Fibroblast of lung (primary cell): Measurements from ENCODE around the gene PRR3. TPM values are rescaled to one million over a fixed set of nuclear protein-coding genes. Genes with fewer than 3 reads are reported as not detected.
"Not testable (repeated sequence)": the region's sequence is repeated elsewhere in the genome, so short reads cannot be mapped to it uniquely, and the experiment has no call there.

Experiments used
- DNase-seq, 2 donors: peaks; one replicate each; pipeline versions ENCODE4 v3.0.0 to v3.0.0-alpha.2; 2010; ENCODE audit warnings: low read depth in 2 of 2
- H2AFZ ChIP-seq: 2 replicates; pipeline ENCODE4 v1.5.1; 2012; ENCODE audit warnings: low read length, control low read depth, inconsistent platforms
- H3K27ac ChIP-seq: 2 replicates; pipeline ENCODE4 v1.5.1; 2011; ENCODE audit warnings: low read length, control low read depth; ENCODE audit not compliant: insufficient read depth
- H3K27me3 ChIP-seq: 2 replicates; pipeline ENCODE4 v1.5.1; 2011; ENCODE audit warnings: mild to moderate bottlenecking, low read length; ENCODE audit not compliant: control insufficient read depth, insufficient read depth
- H3K36me3 ChIP-seq: 2 replicates; pipeline ENCODE4 v1.5.1; 2011; ENCODE audit warnings: low read length; ENCODE audit not compliant: control insufficient read depth, insufficient read depth
- H3K4me1 ChIP-seq: 2 replicates; pipeline ENCODE4 v1.5.1; 2011; ENCODE audit warnings: low read length; ENCODE audit not compliant: control insufficient read depth, insufficient read depth; ENCODE audit errors: extremely low read depth
- H3K4me2 ChIP-seq: 2 replicates; pipeline ENCODE4 v1.5.1; 2011; ENCODE audit warnings: low read length, control low read depth; ENCODE audit not compliant: insufficient read depth; ENCODE audit errors: extremely low read depth
- H3K4me3 ChIP-seq, 4 experiments: fragments of 200-600 bp in 1 of 4; sonication (generic) in 1 of 4; replicated peaks in 1 of 4; 2 replicates each; pipeline ENCODE4 v1.5.1; 2011 to 2016; ENCODE audit warnings: low read length in 4 of 4, low read depth in 3 of 4, mild to moderate bottlenecking in 3 of 4, control low read depth in 2 of 4, inconsistent platforms in 1 of 4, mixed read lengths in 1 of 4; ENCODE audit not compliant: insufficient read depth in 1 of 4; ENCODE audit errors: control extremely low read depth in 1 of 4
- H3K79me2 ChIP-seq: 2 replicates; pipeline ENCODE4 v1.5.1; 2012; ENCODE audit warnings: mild to moderate bottlenecking, low read length, inconsistent platforms; ENCODE audit not compliant: control insufficient read depth, insufficient read depth
- H3K9ac ChIP-seq: 2 replicates; pipeline ENCODE4 v1.5.1; 2011; ENCODE audit warnings: mild to moderate bottlenecking, low read length, control low read depth; ENCODE audit not compliant: insufficient read depth
- H3K9me3 ChIP-seq: 2 replicates; pipeline ENCODE4 v1.5.1; 2012; ENCODE audit warnings: low read depth, low read length; ENCODE audit not compliant: control insufficient read depth, insufficient read depth
- H4K20me1 ChIP-seq: 2 replicates; pipeline ENCODE4 v1.5.1; 2011; ENCODE audit warnings: low read length; ENCODE audit not compliant: control insufficient read depth, insufficient read depth; ENCODE audit errors: extremely low read depth
- EZH2 ChIP-seq: IDR thresholded peaks from 2 replicates; pipeline ENCODE4 v1.5.1; 2012; ENCODE audit warnings: low read length, control low read depth, mild to moderate bottlenecking; ENCODE audit errors: missing control alignments
- polyA plus RNA-seq, 2 donors: library from polyadenylated mRNA; depleted of rRNA in 1 of 2; stranded (reverse) in 1 of 2; unstranded in 1 of 2; fragments of >200 nt; gene quantifications; 2 replicates each; pipeline ENCODE4 v1.2.1, GENCODE V29; 2011 to 2012; ENCODE audit warnings: missing spikeins in 1 of 2
- total RNA-seq: library from RNA; depleted of rRNA; stranded (reverse); fragments of >200 nt; gene quantifications from 2 replicates; pipeline ENCODE4 v1.2.1, GENCODE V29; 2014
- TF ChIP-seq, protein P1 (sequence below), 2 donors: IDR thresholded peaks in 1 of 2; conservative IDR thresholded peaks in 1 of 2; 1 replicate in 1 of 2; 2 replicates in 1 of 2; pipeline ENCODE4 v1.5.1; 2011 to 2012; ENCODE audit warnings: low read length in 2 of 2, control low read depth in 1 of 2, inconsistent platforms in 1 of 2, low read depth in 1 of 2, mild to moderate bottlenecking in 1 of 2

The PRR3 gene
- total and polyA plus RNA-seq, 2 donors (not counting 1 experiment from before 2014, with no cell fraction given) = 6.6 to 19.0 TPM

DNA sequence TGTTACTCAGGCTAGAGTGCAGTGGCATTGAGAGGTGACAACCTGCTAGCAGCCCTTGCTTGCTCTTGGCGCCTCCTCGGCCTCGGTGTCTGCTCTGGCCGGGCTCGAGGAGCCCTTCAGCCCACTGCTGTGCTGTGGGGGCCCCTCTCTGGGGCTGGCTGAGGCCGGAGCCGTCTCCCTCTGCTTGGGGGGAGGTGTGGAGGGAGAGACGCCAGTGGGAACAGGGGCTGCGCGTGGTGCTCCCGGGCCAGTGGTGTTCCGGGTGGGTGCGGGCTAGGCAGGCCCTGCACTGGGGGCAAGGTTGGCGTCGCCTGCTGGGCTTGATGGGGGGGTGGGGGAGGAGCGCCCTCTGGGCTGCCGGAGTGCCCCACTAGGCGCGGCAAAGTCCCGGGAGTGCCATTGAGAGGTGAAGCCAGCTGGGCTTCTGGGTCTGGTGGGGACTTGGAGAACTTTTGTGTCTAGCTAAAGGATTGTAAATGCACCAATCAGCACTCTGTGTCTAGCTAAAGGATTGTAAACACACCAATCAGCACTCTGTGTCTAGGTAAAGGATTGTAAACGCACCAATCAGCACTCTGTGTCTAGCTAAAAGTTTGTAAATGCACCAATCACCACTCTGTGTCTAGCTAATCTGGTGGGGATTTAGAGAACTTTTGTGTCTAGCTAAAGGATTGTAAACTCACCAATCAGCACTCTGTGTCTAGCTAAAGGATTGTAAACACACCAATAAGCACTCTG is 39.2 kb upstream of the PRR3 start:
- not testable (repeated sequence) for H3K9ac ChIP-seq, H3K27ac ChIP-seq, H3K9me3 ChIP-seq, H3K4me2 ChIP-seq, H3K79me2 ChIP-seq, H3K4me3 ChIP-seq, H4K20me1 ChIP-seq, H2AFZ ChIP-seq, H3K4me1 ChIP-seq, DNase-seq, H3K27me3 ChIP-seq, H3K36me3 ChIP-seq

DNA sequence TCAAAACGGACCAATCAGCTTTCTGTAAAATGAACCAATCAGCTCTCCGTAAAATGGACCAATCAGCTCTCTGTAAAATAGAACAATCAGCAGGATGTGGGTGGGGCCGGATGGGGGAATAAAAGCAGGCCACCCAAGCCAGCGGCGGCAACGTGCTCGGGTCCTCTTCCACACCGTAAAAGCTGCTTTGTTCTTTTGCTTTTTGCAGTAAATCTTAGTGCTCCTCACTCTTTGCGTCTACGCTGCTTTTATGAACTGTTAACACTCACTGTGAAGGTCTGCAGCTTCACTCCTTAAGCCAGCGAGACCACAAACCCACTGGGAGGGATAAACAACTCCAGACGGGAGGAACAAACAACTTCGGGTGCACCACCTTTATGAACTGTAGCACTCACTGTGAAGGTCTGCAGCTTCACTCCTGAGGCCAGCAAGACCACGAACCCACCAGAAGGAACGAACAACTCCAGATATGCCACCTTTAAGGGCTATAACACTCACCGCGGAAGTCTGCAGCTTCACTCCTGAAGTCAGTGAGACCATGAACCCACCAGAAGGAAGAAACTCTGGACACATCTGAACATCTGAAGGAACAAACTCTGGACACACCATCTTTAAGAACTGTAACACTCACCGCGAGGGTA is 38.5 kb upstream of the PRR3 start:
- not testable (repeated sequence) for H3K27ac ChIP-seq, H3K27me3 ChIP-seq, DNase-seq, H3K9me3 ChIP-seq, H3K79me2 ChIP-seq, H4K20me1 ChIP-seq, H3K36me3 ChIP-seq, H3K4me1 ChIP-seq, H3K4me2 ChIP-seq, H2AFZ ChIP-seq, H3K9ac ChIP-seq, H3K4me3 ChIP-seq

DNA sequence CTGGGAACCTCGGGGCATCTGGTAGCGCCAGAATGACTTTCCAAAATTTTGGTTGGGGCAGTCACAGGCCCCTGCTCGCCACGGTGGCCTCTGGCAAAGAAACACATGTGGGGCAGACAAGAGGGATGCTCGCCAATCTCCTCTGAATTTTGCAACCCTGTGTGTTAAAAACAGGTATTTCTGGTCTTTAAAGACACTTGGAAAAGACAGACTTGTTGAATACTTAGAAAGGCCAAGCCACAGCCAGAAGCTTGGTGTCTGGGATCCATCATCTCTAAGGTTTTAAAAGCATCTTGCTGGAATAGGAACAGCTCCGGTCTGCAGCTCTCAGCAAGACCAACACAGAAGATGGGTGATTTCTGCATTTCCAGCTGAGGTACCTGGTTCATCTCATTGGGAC is 36.6 kb upstream of the PRR3 start:
- no peaks in the 10 kb centered on the region for H3K36me3 ChIP-seq
- H3K27me3 ChIP-seq = no peaks in the 10 kb centered on the region
- TF ChIP-seq EZH2 = no peak
- TF ChIP-seq, protein P1, sequence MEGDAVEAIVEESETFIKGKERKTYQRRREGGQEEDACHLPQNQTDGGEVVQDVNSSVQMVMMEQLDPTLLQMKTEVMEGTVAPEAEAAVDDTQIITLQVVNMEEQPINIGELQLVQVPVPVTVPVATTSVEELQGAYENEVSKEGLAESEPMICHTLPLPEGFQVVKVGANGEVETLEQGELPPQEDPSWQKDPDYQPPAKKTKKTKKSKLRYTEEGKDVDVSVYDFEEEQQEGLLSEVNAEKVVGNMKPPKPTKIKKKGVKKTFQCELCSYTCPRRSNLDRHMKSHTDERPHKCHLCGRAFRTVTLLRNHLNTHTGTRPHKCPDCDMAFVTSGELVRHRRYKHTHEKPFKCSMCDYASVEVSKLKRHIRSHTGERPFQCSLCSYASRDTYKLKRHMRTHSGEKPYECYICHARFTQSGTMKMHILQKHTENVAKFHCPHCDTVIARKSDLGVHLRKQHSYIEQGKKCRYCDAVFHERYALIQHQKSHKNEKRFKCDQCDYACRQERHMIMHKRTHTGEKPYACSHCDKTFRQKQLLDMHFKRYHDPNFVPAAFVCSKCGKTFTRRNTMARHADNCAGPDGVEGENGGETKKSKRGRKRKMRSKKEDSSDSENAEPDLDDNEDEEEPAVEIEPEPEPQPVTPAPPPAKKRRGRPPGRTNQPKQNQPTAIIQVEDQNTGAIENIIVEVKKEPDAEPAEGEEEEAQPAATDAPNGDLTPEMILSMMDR (conservative IDR thresholded peaks at IDR 0.05 in 1 of 2, IDR thresholded peaks at IDR 0.05 in 1 of 2; ENCODE audit: low read depth in 1 of 2, low read length in 2 of 2) = no peak
- H3K9ac ChIP-seq = no peak overlapping the region
- DNase-seq = no peak
- H3K9me3 ChIP-seq = no peaks in the 10 kb centered on the region
- H3K4me3 ChIP-seq = no peak overlapping the region
- H3K27ac ChIP-seq = no peak overlapping the region
- peaks cover 2% of the 10 kb centered on the region for H3K4me1 ChIP-seq
- no peak overlapping the region for H3K4me2 ChIP-seq
- no peaks in the 10 kb centered on the region for H4K20me1 ChIP-seq
- H2AFZ ChIP-seq = no peak overlapping the region
- H3K79me2 ChIP-seq = no peaks in the 10 kb centered on the region

DNA sequence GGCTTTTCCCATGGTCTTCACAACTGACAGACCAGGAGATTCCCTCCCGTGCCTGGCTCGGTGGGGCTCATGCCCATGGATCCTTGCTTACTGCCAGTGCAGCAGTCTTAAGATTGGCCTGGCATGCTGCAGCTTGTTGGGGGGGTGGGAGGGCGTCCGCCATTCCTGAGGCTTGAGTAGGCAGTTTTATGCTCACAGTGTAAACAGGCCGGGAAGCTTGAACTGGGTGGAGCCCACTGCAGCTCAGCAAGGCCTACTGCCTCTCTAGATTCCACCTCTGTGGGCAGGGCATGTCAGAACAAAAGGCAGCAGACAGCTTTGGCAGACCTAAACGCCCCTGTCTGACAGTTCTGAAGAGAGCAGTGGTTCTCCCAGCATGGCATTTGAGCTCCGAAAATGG is 36.0 kb upstream of the PRR3 start:
- not testable (repeated sequence) for H3K4me3 ChIP-seq, H3K27ac ChIP-seq, H3K4me1 ChIP-seq, H3K9me3 ChIP-seq, H3K27me3 ChIP-seq, H3K36me3 ChIP-seq, H3K79me2 ChIP-seq, H4K20me1 ChIP-seq, H3K4me2 ChIP-seq, H2AFZ ChIP-seq, H3K9ac ChIP-seq
- DNase-seq = peak; percentile 63 to 72

DNA sequence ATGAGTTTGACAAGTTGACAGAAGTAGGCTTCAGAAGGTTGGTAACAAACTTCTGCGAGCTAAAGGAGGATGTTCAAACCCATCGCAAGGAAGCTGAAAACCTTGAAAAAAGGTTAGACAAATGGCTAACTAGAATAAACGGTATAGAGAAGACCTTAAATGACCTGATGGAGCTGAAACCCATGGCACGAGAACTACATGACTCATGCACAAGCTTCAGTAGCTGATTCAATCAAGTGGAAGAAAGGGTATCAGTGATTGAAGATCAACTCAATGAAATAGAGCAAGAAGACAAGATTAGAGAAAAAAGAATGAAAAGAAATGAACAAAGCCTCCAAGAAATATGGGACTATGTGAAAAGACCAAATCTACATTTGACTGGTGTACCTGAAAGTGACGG is 35.1 kb upstream of the PRR3 start:
- not testable (repeated sequence) for H3K27me3 ChIP-seq, H3K4me3 ChIP-seq, H3K79me2 ChIP-seq, H2AFZ ChIP-seq, H3K4me2 ChIP-seq, H3K9me3 ChIP-seq, H3K9ac ChIP-seq, H3K27ac ChIP-seq, H3K36me3 ChIP-seq, H3K4me1 ChIP-seq, H4K20me1 ChIP-seq
- DNase-seq = peak in 1 of 2 donors; percentile 20

DNA sequence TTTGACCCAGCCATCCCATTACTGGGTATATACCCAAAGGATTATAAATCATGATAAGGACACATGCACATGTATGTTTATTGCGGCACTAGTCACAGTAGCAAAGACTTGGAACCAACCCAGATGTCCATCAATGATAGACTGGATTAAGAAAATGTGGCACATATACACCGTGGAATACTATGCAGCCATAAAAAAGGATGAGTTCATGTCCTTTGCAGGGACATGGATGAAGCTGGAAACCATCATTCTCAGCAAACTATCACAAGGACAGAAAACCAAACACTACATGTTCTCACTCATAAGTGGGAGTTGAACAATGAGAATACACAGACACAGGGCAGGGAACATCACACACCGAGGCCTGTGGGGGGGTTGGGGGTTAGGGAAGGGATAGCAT is 30.7 kb upstream of the PRR3 start:
- not testable (repeated sequence) for H3K4me3 ChIP-seq, H3K79me2 ChIP-seq, H3K4me2 ChIP-seq, H3K27ac ChIP-seq, H3K36me3 ChIP-seq, H3K9ac ChIP-seq, H2AFZ ChIP-seq, DNase-seq, H3K27me3 ChIP-seq, H3K9me3 ChIP-seq, H4K20me1 ChIP-seq, H3K4me1 ChIP-seq
